Raji (cell line): Measurements from ENCODE around the gene MUC7.

Experiments
- POLR2A ChIP-seq: IDR thresholded peaks from 2 replicates; pipeline ENCODE4 v1.6.1; 2011; ENCODE audit warnings: low read depth, low read length, control low read depth; ENCODE audit not compliant: insufficient read depth

Gene MUC7

GRCh38 chr4:70471897-70472296, at the start of gene MUC7:
MUC7 (plus strand) TSS chr4:70472197; CDS start chr4:70474022, 1,825 bp downstream.
- no peak for TF ChIP-seq POLR2A

- no peak for TF ChIP-seq POLR2A
Measured at GRCh38 chr4:70425306-70425705, 46.7 kb upstream of the MUC7 start.

DNA sequence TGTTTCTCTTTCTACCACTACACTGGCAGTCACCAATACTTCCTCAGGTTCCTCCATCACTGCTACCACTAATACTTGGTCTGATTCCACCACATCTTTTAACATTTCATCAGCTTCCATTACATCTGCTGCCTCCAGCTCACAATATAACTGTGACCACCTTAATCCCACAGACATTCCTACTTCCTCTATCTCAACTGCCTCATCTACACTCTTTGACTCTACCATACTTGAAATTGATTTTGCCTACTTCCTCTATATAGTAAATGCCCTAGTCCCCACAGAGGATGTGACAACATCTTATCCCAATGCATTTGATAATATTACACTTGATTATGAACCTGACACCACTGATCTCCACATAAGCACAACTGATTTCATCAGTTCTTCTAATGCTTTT, 45.2 kb upstream of the MUC7 start:
- no peak for TF ChIP-seq POLR2A

GRCh38 chr4:70437197-70437596, 34.8 kb upstream of the MUC7 start:
- TF ChIP-seq POLR2A, result no peak

DNA sequence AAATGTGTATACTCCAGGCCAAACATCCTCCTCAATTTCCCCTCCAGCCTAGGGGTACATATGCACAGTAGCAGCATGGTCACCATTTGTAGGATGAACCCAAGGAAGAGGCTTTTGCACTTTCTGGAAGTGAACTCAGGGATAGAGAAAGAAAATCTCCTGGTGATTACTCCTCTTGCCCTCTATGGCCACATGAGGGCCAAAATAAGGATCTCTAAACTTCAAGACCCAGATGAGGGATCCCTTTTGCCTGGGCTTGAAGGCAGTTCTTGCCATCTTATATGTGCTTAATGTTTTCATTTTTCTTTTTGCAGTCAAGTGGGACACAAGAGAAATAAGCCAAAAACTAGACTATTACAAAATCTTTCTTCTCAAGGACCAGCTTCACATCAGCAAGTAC, 29.5 kb upstream of the MUC7 start:
- no peak for TF ChIP-seq POLR2A

DNA sequence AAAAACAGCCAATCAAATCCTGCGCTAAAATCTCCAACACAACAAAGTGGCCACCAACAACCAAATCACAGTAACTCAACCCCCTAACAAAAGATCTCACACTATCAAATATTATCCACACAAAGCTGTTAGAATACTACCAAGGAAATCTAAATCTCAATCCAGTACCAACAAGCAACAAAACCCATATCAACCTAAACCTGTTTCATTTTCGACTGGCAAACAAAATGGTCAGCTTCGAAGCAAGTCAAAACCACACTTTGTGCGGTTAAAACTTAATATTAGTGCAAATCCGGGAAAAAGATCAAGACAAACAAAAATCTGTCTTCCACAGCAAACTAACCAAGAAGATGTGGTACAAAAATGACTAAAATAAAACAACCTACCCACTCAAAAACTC, 28.7 kb upstream of the MUC7 start:
- no peak for TF ChIP-seq POLR2A

GRCh38 chr4:70449220-70449619, 22.8 kb upstream of the MUC7 start:
- no peak for TF ChIP-seq POLR2A

GRCh38 chr4:70452946-70453345, 19.1 kb upstream of the MUC7 start:
- TF ChIP-seq POLR2A, result no peak

DNA sequence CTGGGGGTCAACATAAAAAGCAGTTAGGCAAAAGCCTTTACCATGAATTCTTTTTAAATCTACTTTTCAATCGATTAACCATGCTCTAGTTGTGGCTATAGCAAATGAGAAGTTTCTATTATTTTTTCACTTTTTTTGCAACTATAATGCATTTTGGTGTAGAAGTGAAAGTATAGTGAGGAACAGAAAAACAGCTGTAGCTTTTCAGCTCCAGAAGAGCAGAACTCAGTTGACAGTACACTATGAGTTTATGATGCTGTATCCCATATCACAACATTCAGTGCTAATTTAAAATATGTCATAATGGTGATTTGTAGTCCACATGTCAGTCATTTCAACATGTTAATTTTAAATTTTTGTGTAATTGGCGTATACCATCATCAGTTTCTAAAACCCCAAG, 8.7 kb upstream of the MUC7 start:
- TF ChIP-seq POLR2A, result no peak

GRCh38 chr4:70473679-70474078, 1.7 kb downstream of the MUC7 start:
- TF ChIP-seq POLR2A, result no peak

DNA sequence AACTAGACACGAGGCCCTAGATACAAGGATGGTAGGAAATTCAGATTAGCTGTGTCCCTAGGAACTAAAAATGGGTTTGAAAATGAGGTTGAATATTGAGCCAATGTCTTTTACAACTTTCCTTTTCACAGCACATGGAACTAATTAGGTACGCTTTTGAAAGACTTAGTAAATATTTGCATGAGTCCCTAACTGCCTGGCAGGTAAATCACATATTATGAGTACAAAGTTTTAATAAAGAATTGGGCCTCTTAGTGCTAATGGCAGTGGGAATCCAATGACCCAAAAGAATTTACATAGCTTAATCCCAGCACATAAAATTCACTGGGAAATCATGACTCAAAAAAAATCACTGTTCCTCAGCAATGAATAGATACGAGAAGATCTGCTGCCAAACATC, 16.8 kb downstream of the MUC7 start:
- TF ChIP-seq POLR2A, result no peak

DNA sequence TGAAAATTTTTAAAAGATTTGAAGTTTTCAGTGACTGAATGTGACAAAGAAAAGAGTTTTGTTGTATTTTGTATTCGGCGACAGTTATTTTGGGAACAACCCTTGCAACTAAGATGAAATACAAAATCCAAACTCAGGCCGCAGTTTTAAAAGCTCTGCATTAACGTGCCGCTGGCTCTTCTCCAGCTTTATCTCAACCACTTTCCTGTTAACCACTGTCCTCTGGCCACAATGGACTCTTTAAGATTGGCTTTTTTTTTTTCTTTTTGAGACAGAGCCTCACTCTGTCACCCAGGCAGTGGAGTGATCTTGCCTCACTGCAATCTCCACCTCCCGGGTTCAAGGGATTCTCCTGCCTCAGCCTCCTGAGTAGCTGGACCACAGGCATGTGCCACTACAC, 24.2 kb downstream of the MUC7 start:
- no peak for TF ChIP-seq POLR2A

GRCh38 chr4:70504733-70505132, 32.7 kb downstream of the MUC7 start:
- no peak for TF ChIP-seq POLR2A

DNA sequence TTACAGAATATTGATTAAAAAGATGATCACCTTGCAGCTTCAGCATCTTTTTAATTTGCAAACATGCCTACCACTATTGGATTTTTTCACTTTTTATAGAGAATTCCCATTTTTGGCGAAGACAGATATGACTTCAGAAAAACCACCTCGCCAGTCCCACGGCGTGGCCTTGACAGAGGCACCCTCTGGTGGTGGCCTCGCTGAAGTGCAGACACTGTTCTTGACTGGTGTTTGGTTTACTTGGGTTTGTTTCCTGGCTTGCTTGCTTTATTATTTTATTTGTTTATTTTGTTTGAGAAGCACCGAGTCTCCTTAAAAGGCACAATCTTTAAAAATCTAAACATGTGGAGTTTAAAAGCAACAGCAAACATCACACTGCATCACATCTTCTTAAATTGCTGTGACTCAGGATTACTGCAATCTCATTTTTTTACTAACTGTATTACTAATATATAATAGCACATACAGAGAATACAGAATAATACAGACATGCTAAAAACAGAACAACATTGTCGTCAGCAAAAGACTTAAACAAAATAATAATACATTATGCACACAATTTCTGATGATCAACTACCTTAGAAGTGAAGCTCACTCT, 33.3 kb downstream of the MUC7 start:
- no peak for TF ChIP-seq POLR2A

DNA sequence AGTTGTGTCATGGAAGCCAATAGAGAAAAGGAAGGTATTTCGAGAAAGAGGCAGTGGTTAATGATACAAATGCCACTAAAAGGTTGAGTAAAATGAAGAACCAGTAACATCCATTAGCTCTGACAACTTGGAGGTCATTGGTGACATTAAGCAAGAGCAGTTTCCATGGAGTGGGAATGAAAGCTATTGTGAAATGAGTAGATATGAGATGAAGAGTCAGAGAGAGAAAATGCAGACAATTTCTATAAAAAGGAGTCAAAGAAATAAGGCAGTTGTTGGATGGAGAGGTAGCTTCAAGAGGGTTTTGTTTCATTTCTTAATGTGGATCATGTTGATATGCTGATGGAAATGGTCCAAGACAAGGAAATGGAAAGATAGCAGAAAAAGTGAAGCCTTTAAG, 36.8 kb downstream of the MUC7 start:
- no peak for TF ChIP-seq POLR2A

DNA sequence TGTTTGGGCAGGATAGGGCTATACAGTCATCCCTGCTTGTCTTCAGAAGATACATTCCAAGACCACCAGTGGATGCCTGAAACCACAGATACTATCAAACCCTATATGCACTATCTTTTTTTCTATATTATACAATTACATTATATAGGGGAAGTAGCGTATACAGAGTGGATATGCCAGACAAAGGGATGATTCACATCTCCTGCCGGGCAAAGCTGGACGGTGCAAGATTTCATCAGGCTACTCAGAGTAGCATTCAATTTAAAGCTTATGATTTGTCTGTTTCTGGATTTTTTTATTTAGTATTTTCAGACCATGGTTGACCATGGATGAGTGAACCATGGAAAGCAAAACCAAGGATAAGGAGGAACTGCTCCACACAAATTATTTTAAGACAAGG, 39.4 kb downstream of the MUC7 start:
- no peak for TF ChIP-seq POLR2A
